Fibroblast of the aortic adventitia (primary cell): ENCODE results near the gene KCTD12. TPM values are rescaled to one million over a fixed set of nuclear protein-coding genes. Genes with fewer than 3 reads are reported as not detected.

Experiments
- DNase-seq: peaks from one replicate; pipeline ENCODE4 v3.0.0-alpha.2; 2010; ENCODE audit warnings: low read depth
- H3K4me3 ChIP-seq: 2 replicates; pipeline ENCODE4 v1.5.1; 2011; ENCODE audit warnings: low read depth, mild to moderate bottlenecking, control low read depth, low read length, moderate library complexity
- total RNA-seq: library from RNA; depleted of rRNA; stranded (reverse); fragments of >200 nt; gene quantifications from 2 replicates; pipeline ENCODE4 v1.2.3, GENCODE V29; 2012; ENCODE audit warnings: low replicate concordance
- TF ChIP-seq, protein P1 (sequence below): IDR thresholded peaks from 2 replicates; pipeline ENCODE4 v1.5.1; 2011; ENCODE audit warnings: mild to moderate bottlenecking, low read length, control low read depth, inconsistent platforms; ENCODE audit not compliant: insufficient read depth

Gene KCTD12
- total RNA-seq, 1 donor, result 176 TPM

DNA sequence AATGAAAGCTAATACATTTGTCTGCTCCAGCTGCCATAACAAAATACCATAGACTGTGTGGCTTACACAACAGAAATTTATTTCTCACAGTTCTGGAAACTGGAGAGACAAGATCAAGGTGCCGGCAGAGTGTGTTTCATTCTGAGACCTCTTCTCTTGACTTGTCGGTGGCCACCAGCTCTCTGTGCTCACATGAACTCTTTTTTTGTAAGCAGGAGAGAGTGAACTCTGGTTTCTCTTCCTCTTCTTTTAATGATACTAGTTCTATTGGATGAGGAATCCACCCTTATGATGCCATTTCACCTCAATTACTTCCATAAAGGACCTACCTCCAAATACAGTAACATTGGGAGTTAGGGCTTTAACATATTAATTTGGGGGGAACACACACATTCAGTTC is 11.7 kb downstream of the KCTD12 start:
- no peak overlapping the region for H3K4me3 ChIP-seq
- DNase-seq, result no peak
- TF ChIP-seq, protein P1, sequence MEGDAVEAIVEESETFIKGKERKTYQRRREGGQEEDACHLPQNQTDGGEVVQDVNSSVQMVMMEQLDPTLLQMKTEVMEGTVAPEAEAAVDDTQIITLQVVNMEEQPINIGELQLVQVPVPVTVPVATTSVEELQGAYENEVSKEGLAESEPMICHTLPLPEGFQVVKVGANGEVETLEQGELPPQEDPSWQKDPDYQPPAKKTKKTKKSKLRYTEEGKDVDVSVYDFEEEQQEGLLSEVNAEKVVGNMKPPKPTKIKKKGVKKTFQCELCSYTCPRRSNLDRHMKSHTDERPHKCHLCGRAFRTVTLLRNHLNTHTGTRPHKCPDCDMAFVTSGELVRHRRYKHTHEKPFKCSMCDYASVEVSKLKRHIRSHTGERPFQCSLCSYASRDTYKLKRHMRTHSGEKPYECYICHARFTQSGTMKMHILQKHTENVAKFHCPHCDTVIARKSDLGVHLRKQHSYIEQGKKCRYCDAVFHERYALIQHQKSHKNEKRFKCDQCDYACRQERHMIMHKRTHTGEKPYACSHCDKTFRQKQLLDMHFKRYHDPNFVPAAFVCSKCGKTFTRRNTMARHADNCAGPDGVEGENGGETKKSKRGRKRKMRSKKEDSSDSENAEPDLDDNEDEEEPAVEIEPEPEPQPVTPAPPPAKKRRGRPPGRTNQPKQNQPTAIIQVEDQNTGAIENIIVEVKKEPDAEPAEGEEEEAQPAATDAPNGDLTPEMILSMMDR, result no peak

DNA sequence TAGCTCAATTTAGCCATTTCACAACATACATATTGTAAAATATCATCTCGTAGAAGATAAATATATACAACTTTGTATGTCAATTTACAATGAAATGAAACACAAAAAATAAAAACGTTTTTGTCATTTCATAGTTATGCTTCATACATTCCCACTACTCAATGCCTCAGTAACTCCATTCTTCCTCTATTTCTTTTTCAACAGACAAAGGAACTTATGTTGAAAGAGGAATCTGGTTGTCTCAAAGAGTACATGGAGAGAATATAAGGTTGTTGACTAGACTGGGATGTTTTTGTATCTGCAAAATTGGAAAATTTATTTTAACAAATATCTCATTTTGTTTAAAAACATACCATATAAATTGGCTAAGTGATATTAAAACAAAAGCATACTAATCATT is 12.8 kb downstream of the KCTD12 start:
- no peak for DNase-seq
- TF ChIP-seq, protein P1, result no peak
- H3K4me3 ChIP-seq, result no peak overlapping the region

DNA sequence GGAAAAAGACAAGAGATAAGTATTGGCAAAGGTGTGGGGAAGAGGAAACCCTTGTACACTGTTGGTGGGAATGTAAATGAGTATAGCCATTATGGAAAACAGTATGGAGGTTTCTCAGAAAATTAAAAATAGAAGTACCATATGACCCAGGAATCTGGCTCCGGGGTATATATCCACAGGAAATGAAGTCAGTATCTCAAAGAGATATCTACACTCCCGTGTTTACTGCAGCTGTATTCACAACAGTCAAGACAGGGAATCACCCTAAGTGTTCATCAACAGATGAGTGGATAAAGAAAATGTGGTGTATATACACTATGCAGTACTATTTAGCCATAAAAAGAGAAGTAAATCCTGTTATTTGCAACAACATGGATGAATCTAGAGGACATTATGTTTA is 13.5 kb downstream of the KCTD12 start:
- TF ChIP-seq, protein P1, result no peak
- no peak overlapping the region for H3K4me3 ChIP-seq
- DNase-seq, result no peak

DNA sequence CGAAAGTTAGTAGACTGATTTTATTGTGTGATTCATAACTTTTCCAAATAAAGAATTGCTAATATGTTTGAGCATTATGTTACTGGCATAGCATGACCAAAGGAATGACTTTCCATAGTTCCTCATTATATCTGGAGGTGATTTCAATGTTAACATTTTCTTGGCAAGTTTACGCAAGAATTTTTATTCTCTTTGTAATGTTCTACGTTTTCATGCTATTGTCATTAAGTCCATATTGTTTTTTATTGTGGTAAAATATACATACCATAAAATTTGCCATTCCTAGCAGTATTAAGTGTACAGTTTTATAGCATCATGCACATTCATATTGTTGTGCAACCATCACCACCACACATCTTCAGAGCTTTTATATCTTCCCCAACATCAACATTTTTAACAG is 14.8 kb downstream of the KCTD12 start:
- TF ChIP-seq, protein P1, result no peak
- H3K4me3 ChIP-seq, result no peak overlapping the region
- no peak for DNase-seq

- H3K4me3 ChIP-seq, result no peak overlapping the region
- TF ChIP-seq, protein P1, result no peak
- no peak for DNase-seq
Measured at GRCh38 chr13:76868371-76868770, 17.8 kb downstream of the KCTD12 start.

GRCh38 chr13:76865996-76866503 is 20.2 kb downstream of the KCTD12 start:
- DNase-seq, result no peak
- TF ChIP-seq, protein P1, result no peak
- no peak overlapping the region for H3K4me3 ChIP-seq

- TF ChIP-seq, protein P1, result no peak
- DNase-seq, result no peak
- no peak overlapping the region for H3K4me3 ChIP-seq
Measured at GRCh38 chr13:76865109-76865508, 21.1 kb downstream of the KCTD12 start.
